ENCODE data around the gene HECTD4.

Gene HECTD4

DNA sequence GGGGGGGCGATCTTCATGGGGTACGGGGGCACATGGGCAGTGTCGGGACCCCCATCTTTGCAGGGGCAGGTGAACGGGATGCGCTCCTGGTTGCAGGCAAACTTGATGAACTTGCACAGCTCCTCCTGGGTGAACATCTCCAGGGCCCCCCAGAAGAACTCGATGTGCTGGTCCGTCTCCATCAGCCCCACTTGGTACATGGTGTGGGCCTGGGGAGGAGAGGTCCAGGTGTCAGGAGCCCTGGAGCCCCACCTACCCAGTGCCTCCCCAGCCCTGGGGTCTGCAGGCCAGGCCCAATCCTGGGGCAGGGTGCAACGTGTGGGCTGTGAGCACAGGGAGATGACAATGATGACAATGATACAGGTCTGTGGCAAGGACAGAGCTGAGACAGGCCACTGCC, 219.2 kb downstream of the HECTD4 start:
- Histone ChIP-seq H3K4me1 (ENCODE audit: low read depth, poor library complexity, severe bottlenecking) (no peaks in the 10 kb centered on the region), H3K27me3 (ENCODE audit: insufficient read depth, low read depth) (no peaks in the 10 kb centered on the region), H4K20me1 (ENCODE audit: insufficient read depth) (no peaks in the 10 kb centered on the region), H3K9ac (no peak overlapping the region), H3K27ac (no peak overlapping the region), H3K4me2 (no peak overlapping the region), H3K79me2 (ENCODE audit: insufficient read depth, low read depth) (no peaks in the 10 kb centered on the region), H3K36me3 (ENCODE audit: insufficient read depth) (no peaks in the 10 kb centered on the region), H3K4me3 (IDR thresholded peaks at IDR 0.05; ENCODE audit: insufficient read depth, low read depth, low read length) (no peak overlapping the region), H2AFZ (ENCODE audit: low read depth) (no peak overlapping the region)
- TF ChIP-seq, protein P1, sequence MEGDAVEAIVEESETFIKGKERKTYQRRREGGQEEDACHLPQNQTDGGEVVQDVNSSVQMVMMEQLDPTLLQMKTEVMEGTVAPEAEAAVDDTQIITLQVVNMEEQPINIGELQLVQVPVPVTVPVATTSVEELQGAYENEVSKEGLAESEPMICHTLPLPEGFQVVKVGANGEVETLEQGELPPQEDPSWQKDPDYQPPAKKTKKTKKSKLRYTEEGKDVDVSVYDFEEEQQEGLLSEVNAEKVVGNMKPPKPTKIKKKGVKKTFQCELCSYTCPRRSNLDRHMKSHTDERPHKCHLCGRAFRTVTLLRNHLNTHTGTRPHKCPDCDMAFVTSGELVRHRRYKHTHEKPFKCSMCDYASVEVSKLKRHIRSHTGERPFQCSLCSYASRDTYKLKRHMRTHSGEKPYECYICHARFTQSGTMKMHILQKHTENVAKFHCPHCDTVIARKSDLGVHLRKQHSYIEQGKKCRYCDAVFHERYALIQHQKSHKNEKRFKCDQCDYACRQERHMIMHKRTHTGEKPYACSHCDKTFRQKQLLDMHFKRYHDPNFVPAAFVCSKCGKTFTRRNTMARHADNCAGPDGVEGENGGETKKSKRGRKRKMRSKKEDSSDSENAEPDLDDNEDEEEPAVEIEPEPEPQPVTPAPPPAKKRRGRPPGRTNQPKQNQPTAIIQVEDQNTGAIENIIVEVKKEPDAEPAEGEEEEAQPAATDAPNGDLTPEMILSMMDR (conservative IDR thresholded peaks at IDR 0.05; ENCODE audit: low read depth, low read length) = no peak

DNA sequence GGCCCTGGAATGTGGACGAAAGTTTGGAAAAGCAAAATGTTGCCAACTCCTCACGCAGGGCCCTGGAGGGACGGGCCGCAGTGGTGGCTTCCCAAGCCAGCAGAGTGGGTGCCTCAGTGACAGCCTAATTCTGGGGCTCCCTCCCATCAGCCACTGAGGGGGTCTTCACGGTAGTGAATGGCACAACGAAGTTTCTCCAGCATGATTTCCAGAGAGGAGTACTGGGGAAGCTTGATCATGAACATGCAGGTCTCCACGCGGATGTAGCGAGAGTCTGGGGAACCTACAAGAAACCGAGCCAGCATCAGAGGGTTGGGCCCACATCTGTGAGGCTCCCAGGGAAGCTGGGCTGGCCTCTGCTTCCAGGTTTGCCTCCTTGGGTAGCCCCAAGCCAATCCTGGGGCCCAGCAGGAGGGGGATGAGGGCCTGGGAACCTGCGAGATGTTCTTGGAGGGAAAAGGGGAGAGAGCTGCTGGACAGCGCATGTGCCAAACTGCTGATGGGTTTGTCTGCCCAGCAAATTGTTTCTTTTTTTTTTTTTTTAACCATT, 219.9 kb downstream of the HECTD4 start:
- Histone ChIP-seq H3K27me3 (ENCODE audit: insufficient read depth, low read depth) (no peaks in the 10 kb centered on the region), H2AFZ (ENCODE audit: low read depth) (no peak overlapping the region), H3K79me2 (ENCODE audit: insufficient read depth, low read depth) (no peaks in the 10 kb centered on the region), H3K36me3 (ENCODE audit: insufficient read depth) (no peaks in the 10 kb centered on the region), H3K4me2 (no peak overlapping the region), H3K4me3 (IDR thresholded peaks at IDR 0.05; ENCODE audit: insufficient read depth, low read depth, low read length) (no peak overlapping the region), H3K9ac (no peak overlapping the region), H3K27ac (no peak overlapping the region), H3K4me1 (ENCODE audit: low read depth, poor library complexity, severe bottlenecking) (no peaks in the 10 kb centered on the region), H4K20me1 (ENCODE audit: insufficient read depth) (no peaks in the 10 kb centered on the region)
- TF ChIP-seq, protein P1 (conservative IDR thresholded peaks at IDR 0.05; ENCODE audit: low read depth, low read length) = no peak

DNA sequence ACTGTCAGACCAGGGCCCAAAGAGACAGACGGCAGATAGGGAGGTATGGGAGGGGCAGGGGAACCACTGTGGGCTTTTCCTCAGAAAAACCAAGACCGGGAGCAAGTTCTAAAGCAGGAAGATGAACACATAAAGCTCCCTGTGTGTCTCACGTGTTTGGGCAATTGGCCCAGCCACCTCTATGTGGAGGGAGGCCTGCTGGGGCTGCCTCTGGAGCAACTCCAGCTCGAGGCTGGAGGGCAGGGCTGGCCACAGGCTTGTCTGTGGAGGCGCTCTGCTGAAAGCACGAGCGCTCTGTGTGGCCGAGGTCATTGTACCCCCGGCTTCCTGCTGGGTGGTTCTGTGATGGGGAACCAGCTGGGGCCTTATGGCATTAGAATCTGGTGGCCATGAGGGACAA, 220.5 kb downstream of the HECTD4 start:
- Histone ChIP-seq H3K27ac (no peak overlapping the region), H3K4me3 (IDR thresholded peaks at IDR 0.05; ENCODE audit: insufficient read depth, low read depth, low read length) (no peak overlapping the region), H3K27me3 (ENCODE audit: insufficient read depth, low read depth) (no peaks in the 10 kb centered on the region)

DNA sequence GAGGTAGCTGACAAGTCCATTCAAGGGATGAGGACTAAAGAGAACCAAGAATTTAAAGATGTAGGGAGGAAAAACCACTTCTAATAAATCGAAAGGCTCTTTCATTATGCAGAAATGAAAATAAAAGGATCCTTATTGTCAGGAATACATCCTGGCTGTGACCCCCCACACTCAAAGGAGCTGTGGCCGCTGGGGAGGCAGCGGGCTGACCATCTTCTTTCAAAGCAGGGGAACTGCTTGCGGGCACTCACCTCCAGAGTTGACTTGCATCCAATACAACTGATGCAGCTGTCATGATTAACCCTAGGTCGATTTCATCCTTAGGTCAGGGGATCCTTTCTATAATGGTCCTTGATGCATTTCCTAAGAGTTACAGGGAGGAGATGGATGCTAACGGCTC, 221.6 kb downstream of the HECTD4 start:
- H3K79me2 ChIP-seq (ENCODE audit: insufficient read depth, low read depth) = no peaks in the 10 kb centered on the region
- H2AFZ ChIP-seq (ENCODE audit: low read depth) = no peak overlapping the region
- no peaks in the 10 kb centered on the region for H4K20me1 ChIP-seq (ENCODE audit: insufficient read depth)
- no peaks in the 10 kb centered on the region for H3K36me3 ChIP-seq (ENCODE audit: insufficient read depth)
- no peak overlapping the region for H3K4me3 ChIP-seq (IDR thresholded peaks at IDR 0.05; ENCODE audit: insufficient read depth, low read depth, low read length)
- no peak overlapping the region for H3K27ac ChIP-seq
- TF ChIP-seq, protein P1 (conservative IDR thresholded peaks at IDR 0.05; ENCODE audit: low read depth, low read length) = no peak
- H3K9ac ChIP-seq = no peak overlapping the region
- no peaks in the 10 kb centered on the region for H3K27me3 ChIP-seq (ENCODE audit: insufficient read depth, low read depth)
- H3K4me1 ChIP-seq (ENCODE audit: low read depth, poor library complexity, severe bottlenecking) = no peaks in the 10 kb centered on the region
- no peak overlapping the region for H3K4me2 ChIP-seq

More for the DNA sequence above, 220.5 kb downstream of the HECTD4 start:
- no peak overlapping the region for H2AFZ ChIP-seq (ENCODE audit: low read depth)
- H3K9ac ChIP-seq = no peak overlapping the region
- no peaks in the 10 kb centered on the region for H3K36me3 ChIP-seq (ENCODE audit: insufficient read depth)
- no peaks in the 10 kb centered on the region for H4K20me1 ChIP-seq (ENCODE audit: insufficient read depth)
- H3K79me2 ChIP-seq (ENCODE audit: insufficient read depth, low read depth) = no peaks in the 10 kb centered on the region
- H3K4me2 ChIP-seq = no peak overlapping the region
- TF ChIP-seq, protein P1 (conservative IDR thresholded peaks at IDR 0.05; ENCODE audit: low read depth, low read length) = no peak
- H3K4me1 ChIP-seq (ENCODE audit: low read depth, poor library complexity, severe bottlenecking) = no peaks in the 10 kb centered on the region

Data from KMS-11 (cell line).